ENCODE measurements around the gene ARHGAP35.
"Not testable (repeated sequence)": the region's sequence is repeated elsewhere in the genome, so short reads cannot be mapped to it uniquely, and the experiment has no call there.

Gene ARHGAP35

DNA sequence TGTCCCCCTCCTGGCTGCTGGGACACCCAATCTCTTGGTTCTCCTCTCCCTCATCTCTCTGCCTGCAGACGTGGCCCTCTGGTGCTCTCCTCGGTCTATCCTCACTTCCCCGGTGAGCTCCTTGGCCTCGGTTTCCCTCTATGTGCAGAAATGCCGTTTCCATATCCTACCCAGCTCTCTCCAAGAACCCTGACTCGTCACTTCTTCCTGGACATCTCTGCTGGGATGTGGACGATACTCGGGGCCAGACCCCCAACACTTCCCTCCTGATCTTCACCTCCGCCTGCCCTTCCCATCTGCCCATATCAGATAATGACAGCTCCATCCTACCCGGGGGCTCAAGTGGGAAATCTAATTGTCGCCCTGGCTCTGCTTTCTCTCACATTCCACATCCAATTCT is 18.0 kb upstream of the ARHGAP35 start:
- in situ Hi-C loops (cut with MboI; ENCODE audit: low sequenced_read_pairs) = loop anchor here (5.0 kb wide), 1 partner anchor 70 kb away; no protein-coding TSS in a partner anchor

- in situ Hi-C loops (cut with MboI; ENCODE audit: low sequenced_read_pairs) = loop anchor here (5.0 kb wide), 1 partner anchor 72 kb away; no protein-coding TSS in a partner anchor
Measured at GRCh38 chr19:46844067-46844489, 16.7 kb upstream of the ARHGAP35 start.

GRCh38 chr19:46845959-46846459 is 14.8 kb upstream of the ARHGAP35 start:
- in situ Hi-C loops (cut with MboI; ENCODE audit: low sequenced_read_pairs) = no loop called here

DNA sequence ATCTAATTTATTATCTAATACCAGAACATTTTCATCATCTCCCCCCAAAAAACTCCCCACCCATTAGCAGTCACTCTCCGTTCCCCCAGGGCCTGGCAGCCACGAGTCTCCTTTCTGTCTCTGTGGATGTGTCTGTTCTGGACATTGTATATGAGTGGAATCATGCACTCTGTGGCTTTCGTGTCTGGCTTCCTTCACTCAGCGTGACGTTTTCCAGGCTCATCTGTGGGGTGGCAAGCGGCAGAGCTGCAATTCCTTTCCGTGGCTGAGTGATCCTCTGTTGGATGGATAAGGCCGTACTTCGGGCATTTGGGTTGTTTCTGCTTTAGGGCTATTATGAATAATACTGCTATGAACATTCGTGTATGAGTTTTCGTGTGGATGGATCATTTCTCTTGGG is 13.3 kb upstream of the ARHGAP35 start:
- in situ Hi-C loops (cut with MboI; ENCODE audit: low sequenced_read_pairs) = no loop called here

DNA sequence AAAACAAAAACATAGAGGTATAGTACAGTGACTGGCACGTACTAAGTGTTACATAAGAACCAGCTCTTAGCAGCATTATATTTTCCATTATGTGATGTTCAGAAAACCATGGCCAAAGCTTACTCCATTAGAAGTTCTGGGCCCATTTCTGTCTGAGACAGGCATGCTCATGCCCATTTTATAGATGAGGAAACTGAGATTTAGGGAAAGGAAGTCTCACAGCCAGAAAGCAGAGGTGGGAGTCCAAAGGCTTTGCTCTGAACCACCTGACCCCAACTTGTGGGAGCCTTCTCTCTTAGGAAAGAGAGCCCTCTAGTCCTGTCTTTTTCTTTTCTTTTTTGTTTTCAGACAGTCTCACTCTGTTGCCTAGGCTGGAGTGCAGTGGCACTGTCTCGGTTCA is 12.4 kb upstream of the ARHGAP35 start:
- in situ Hi-C loops (cut with MboI; ENCODE audit: low sequenced_read_pairs) = no loop called here

DNA sequence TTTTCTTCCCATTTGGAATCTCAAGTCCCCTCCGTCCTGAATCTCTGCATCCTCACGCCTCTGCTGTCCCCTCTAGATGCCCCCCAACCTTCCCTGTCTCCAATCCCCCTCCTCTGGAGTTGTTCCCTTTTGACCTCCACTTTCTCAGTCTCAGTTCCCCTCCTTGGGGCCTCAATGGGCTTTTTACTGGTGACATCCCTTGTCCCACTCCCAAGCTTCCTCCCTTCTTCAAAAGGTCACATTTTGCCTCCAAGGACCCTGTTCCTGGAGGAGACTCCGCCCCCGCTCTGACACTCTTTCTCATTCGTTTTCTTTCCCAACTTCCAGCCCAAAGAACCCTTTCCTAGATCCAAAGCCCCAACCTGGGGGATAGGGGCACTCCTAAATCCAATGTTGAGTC is 11.2 kb upstream of the ARHGAP35 start:
- in situ Hi-C loops (cut with MboI; ENCODE audit: low sequenced_read_pairs) = no loop called here

GRCh38 chr19:46850228-46851203 is 10.3 kb upstream of the ARHGAP35 start, which contains the start of gene AP2S1:
Gene AP2S1, minus strand, starts transcription at chr19:46850846. Its CDS starts 80 bp downstream, at chr19:46850766.
- in situ Hi-C loops (cut with MboI; ENCODE audit: low sequenced_read_pairs) = no loop called here

DNA sequence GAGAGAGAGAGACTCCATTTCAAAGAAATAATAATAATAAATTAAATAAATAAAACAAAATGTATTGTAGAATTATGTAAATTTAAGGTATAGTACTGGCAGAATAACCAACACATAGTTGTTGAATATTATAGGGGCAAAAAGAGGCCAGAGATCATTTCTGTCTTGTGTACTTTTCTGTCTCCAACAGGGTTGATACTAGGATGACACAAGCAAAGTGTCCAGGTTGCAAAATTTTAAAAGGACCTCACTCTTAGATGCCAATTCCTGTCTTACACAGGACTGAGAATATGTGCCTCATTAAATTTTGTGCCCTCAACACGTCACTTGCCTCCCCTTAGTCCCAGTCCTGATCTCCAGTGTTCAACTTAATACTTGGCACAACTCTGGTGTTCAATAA is 8.0 kb upstream of the ARHGAP35 start:
- in situ Hi-C loops (cut with MboI; ENCODE audit: low sequenced_read_pairs) = no loop called here

DNA sequence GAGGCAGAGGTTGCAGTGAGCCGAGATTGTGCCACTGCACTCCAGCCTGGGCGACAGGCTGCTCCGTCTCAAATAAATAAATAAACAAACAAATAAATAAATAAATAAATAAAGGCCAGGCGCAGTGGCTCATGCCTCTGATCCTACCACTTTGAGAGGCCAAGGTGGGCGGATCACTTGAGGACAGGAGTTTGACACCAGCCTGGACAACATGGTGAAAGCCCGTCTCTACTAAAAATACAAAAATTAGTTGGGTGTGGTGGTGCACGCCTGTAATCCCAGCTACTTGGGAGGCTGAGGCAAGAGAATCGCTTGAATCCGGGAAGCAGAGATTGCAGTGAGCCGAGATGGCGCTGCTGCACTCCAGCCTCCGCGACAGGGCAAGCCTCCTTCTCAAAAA is 6.1 kb upstream of the ARHGAP35 start:
- in situ Hi-C loops (cut with MboI; ENCODE audit: low sequenced_read_pairs) = not testable (repeated sequence)

- in situ Hi-C loops (cut with MboI; ENCODE audit: low sequenced_read_pairs) = no loop called here
Measured at GRCh38 chr19:46856062-46857022, 4.5 kb upstream of the ARHGAP35 start.

DNA sequence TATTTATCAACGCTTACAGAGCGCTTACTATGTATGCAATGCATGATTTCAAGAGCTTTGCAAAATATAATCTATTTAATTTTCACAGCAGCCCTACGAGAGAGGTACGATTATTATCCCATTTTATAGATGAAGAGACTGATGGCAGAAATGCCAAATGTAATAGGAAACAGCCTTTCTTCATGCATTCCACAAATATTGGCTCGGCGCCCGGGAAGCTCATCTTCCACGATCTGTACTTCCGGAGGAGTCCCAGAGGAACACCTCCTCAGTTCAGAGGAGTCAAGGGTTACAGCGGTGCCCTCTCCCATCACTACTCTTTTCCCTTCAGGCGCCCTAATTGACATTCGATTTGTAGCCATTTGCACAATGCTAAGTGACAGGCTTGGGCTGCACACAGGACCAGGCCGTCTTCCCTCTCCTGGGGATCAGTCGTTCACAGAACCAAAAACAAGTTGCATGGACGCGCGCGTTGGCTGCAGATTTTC is 1.1 kb upstream of the ARHGAP35 start:
- in situ Hi-C loops (cut with MboI; ENCODE audit: low sequenced_read_pairs) = no loop called here

- in situ Hi-C loops (cut with MboI; ENCODE audit: low sequenced_read_pairs) = no loop called here
Measured at GRCh38 chr19:46860125-46860845, 512 bp upstream of the ARHGAP35 start.

DNA sequence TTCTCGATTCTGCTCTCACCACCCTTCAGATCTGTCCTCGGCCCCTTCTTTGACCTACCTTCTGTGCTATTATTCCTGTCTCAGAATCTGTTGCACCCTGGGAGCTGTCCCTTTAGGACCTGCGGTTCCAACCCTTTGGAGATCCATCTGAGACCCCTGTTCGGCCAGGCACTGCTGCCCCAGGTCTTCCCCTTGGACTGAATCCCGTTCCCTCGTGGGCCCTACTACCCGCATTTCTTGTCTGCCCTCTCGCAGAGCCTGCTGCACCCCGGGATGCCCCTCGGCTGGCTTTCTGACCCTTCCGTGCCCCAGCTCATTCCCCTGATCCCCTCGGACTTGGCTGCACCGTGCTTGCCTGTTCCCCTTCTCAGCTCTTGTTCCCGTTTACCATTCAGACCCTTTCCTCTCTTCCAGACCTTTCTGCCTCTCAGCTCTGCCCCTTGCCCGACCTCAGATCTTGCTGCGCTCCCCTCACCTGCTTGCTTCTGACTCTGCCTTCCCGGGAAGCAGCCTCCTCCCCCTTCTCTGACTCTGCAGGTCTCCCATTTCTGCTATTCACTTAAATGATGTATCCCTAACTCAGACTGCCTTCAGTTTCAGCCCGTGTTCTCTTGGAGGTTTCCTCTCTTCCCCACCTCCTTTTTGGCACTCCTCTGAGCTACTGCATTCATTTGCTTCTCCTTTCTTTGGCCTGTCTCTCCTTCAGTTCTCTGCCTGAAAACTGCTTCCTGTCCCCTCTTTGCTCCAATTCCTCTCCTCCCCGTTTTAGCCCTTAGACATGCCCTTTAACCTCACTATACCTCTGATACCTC is 1.1 kb downstream of the ARHGAP35 start:
- in situ Hi-C loops (cut with MboI; ENCODE audit: low sequenced_read_pairs) = no loop called here

- in situ Hi-C loops (cut with MboI; ENCODE audit: low sequenced_read_pairs) = no loop called here
Measured at GRCh38 chr19:46862503-46862834, 1.7 kb downstream of the ARHGAP35 start.

DNA sequence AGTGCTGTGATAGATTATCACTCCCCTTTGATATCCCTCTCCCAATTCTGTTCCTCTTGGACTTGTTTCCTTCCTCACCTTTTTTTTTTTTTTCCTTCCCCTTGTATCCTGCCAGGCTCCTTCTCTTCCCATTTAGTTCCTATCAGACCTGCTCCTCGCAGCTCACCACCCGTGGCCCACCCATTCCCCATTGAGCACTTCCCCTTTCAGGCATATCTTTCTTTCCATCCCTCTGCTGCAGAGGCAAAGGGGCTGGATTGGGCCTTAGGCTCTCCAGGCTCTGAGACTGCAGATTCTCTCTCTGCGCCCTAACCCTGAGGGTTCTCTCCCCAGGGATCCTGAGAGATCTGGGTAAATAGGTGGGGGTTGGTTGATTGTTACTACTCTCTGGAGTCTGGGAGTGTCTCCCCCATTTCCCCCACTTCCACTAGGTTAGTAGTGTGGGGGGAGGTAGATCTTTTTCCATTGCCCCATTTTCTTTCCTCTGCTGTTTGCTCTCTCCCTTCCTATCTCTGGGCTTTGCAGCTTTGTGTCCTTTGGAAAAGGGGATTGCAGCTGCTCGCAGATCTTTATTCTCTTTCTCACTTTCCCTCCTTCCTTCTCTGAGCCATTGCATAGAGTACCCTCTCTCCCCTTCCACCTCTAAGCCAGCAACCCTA is 2.3 kb downstream of the ARHGAP35 start:
- in situ Hi-C loops (cut with MboI; ENCODE audit: low sequenced_read_pairs) = no loop called here

GRCh38 chr19:46863818-46864629 is 3.2 kb downstream of the ARHGAP35 start:
- in situ Hi-C loops (cut with MboI; ENCODE audit: low sequenced_read_pairs) = no loop called here

GRCh38 chr19:46866407-46867136 is 5.8 kb downstream of the ARHGAP35 start:
- in situ Hi-C loops (cut with MboI; ENCODE audit: low sequenced_read_pairs) = no loop called here

All from HL-60/S4 treated with retinoic acid at 250 ng/mL for 4 days and 3 days (cell line).